ENCODE measurements around the gene LRTM2.

LRTM2 gene

DNA sequence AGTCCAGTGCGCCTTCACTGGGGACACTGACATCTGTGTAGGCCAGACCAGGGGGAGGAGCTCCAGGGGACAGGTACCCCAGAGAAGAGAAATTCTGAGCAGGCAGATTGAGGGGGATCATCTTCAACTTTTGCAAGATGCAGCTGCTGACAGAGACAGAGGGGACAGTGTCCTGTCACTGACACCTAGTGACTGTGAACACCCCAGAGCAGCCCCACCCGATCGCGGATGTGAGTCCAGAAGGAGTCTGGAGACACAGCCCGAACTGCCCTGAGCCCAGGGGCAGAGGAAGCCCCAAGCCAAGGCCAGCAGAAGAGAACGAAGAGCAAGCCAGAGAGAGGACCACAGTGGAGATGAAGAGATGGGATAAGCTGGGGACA, 21.7 kb upstream of the LRTM2 start:
- DNase-seq = no peak

- no peak for DNase-seq
Observed at GRCh38 chr12:1799051-1799881, 21.1 kb upstream of the LRTM2 start.

DNA sequence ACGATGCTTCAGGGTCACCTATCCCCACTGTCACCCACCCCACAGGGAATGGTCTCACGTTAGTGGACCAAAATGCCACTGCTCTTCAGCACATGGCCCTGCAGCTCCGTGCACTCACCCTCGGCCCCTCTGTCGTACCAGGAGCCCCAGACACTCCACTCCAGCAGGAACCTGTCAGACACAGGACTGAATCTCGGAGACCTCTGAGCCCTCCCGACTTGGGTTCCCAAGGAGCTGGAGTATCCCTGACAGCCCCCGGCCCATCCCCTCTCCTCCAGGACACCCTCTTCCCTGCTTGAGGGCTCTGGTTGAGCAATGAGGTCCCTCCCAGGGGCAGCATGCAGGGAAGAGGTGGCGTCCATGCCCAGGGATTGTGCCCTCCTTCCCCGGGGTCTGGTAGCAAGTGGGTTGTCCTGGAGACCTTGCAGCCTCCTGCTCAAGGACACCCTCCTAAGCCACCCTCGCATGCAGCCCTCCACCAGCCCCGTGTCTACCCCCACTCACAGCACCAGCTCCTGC, 20.4 kb upstream of the LRTM2 start:
- DNase-seq = no peak

- DNase-seq = peak; percentile 18
Observed at GRCh38 chr12:1800401-1801302, 19.7 kb upstream of the LRTM2 start.

- DNase-seq = peak; percentile 12
Observed at GRCh38 chr12:1801303-1801975, 18.9 kb upstream of the LRTM2 start.

DNA sequence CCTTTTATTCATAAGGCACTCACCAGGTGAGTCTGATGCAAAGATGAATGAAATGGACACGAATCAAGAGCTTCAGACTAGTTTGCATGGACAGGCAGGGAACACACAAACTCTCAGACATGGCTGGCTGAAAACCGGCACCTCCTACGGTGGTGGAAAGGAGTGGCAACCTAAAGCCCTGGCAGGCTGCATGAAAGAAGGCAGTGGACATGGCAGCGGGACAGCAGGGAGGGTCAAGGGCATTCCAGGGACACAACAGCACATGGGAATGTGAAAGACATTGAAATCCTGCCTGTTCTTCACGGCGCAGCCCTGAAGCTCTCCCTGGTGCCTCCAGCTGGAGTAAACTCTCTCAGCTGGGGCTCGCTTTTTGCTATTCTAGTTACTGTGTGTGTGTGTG, 16.6 kb upstream of the LRTM2 start:
- DNase-seq = no peak

DNA sequence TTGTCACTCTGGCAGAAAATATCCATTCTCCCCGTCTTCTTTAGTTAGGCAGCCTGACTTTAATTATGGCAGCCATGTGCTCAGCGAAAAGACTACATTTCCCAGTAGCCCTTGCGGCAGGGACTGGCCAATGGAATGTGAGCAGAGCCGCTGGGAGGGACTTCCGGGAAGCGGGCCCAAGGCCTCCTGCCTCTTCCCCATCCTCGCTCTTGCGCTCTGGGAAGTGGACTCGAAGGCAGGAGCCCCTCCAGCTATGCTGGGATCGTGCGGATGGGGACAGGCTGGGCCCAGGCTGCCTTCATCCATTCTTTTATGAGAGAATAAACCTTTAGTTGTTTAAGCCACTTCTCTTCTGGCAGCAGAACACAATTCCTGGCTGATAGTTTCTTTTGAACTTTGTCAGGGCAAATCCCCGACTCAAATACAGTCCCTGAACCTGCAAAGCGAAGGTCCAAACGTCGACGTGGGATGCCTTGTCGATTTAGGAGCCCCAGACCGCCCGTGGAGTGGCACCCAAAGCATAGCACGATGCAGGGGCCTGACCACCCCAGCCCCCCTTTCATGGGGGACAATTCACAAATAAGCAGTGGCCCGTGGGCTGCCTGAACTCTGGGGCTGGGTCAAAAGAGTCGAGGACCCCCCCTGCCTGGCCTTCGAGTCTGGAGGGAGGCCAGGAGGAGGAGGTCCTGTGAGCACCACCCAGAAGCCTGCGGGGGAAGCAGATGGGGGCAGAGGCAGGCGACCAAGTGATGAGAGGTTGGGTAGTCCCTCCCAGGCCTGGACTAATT, 15.6 kb upstream of the LRTM2 start:
- DNase-seq = peak; percentile 93

DNA sequence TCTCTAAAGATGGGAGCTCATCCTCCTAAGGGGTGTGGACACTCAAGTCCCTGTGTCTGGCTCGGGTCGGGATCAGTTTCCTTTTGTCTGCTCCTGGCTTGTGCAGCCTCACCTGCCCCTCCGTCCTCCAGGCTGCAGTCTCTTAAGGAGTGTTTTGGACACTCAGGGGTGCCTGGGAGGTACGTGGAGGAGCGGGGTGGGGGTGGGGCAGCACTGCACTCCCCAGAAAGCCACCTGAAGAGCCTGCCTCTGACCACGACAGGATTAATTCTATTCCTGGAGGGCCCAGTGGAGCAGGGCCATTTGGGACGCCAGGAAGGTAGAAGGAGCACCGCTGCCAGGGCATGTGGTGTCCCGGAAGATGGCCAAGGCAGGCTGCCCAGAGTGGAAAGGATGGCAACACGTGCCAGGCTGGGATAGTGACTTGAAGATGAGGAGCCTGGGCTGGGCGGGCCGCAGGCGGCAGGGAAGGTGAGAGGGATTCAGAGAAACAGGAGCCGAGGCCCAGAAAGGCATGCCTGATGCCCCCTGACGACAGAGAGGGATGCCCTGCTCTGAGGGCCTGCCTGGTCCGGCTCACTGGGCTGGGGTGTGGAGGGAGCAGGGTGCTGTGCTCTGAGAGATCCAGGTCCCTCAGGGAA, 14.8 kb upstream of the LRTM2 start:
- DNase-seq = no peak

DNA sequence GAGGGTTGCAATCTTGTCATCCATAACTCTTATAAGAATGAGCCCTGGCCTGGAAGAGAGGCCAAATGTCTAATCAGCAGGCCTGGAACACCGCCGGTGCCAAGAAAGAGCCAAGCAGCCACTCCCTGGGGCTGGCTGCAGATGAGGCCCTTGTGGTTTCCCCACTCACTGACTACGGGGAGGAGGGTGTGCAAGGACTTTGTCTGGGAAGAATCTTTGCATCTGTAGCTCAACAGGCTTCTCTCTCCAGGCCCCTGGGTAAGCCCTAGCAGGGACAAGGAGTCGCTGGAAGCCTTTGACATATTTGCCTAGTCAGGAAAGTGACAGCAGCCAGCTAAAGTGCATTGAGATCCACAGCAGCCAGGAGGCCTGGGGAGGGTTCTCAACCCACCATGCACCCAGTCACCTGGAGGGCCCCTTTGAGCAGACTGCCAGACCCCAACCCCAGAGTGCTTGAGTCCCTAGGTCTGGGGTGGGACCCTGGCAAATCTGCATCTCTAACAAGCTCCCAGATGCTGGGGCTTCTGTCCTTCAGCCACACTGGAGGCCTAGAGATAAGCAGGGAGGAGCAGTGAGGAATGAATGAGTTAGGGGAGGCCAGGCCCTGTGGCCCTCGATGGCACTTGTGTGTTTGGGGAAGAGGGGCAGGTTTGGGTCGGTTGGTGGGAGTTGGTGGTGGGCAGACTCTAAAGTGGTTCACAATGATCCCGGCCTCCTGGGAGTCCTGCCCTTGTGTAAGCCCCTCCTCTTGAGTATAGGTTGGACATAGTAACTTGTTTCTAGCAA, 13.9 kb upstream of the LRTM2 start:
- DNase-seq = no peak

GRCh38 chr12:1807087-1807860, 13.1 kb upstream of the LRTM2 start:
- no peak for DNase-seq

GRCh38 chr12:1808036-1808797, 12.1 kb upstream of the LRTM2 start:
- DNase-seq = no peak

GRCh38 chr12:1808798-1809480, 11.4 kb upstream of the LRTM2 start:
- no peak for DNase-seq

DNA sequence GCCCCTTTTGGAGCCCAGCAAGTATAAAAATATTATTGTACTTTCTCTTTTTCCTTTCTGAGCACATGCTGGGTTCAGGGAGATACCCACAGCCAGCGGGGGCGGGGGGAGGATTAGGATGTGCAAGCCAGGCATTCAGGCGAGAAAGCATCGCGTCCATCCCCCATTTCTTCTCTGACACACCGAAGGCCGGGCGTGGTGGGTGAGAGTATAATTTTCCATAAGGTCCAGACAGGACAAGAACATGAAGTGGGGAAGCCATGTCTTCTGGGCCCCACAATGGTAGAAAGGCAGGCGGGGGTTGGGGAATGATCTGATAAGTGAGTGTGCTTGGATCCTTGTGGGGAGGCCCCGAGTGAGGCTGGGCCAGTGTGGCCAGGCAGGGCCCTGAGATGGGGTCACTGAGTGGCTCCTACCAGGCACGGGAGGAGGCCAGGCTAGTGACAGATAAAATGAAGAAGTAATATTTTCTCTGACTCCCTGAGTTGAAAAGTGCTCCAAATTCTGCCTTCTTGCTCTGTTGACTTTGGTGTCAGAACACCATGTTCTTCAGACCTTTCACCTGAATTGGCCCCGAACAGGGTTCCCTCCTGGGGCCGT, 10.7 kb upstream of the LRTM2 start:
- no peak for DNase-seq

DNA sequence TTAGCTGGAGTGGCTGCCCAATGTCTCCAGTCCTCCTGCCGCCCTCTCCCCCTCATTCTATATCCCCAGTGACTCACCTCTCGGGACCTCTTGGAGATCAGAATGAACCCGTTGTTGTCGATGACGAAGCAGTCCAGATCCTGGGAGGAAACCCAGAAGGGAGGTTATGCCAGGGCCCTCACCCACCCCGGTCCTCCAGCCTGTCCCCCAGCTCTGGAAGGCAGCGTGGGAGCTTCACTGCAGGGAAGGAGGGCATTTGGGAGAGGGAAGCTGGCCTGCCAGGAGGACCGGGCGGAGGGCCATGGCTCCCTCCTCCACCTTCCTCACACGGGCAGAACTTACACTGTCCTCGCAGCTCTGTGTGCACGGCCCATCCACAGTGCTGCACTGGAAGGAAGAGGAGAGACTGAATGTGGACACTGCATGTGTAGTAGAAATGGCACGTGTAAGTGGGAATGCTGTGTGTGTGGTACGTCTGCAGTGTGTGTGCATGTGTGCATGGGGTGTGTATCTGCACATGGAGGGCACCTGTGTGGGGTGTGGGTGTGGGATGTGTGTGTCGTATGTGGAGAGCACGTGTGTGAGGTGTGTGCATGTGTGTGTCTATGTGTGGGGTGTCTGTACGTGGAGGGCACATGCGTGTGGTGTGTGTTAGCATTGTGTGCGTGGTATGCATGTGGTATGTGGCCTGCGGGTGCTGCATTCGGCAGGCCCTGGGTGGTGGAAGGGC, 10.0 kb upstream of the LRTM2 start:
- DNase-seq = no peak

GRCh38 chr12:1810931-1811280, 9.5 kb upstream of the LRTM2 start:
- no peak for DNase-seq

- no peak for DNase-seq
Observed at GRCh38 chr12:1811281-1811947, 9.0 kb upstream of the LRTM2 start.

DNA sequence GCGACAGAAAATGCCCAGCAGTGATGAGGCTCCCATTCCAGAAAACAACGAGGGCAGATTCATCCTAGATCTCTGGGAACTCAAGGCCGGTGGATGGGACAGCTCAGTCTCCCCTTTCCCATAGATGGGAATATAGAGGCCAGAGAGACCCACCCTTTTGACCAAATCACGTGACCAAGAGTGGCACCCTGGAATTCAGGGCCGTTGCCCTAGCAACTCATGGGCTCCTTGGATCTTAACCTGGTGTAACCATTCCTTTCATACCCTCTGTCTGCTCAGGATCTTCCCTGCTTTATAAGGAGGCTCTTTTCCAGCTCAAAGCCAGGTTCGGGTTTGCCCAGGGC, 8.4 kb upstream of the LRTM2 start:
- no peak for DNase-seq

Data from right hindlimb (tissue), 1 donor.